GM19351 (cell line): ENCODE measurements around the gene FXYD7.

Experiments
- ATAC-seq: cut with Tn5 transposase; IDR thresholded peaks from one replicate; pipeline ENCODE4 v1.9.1; 2021; ENCODE audit warnings: mild to moderate bottlenecking, moderate library complexity; ENCODE audit not compliant: unreplicated experiment

The FXYD7 gene

GRCh38 chr19:35162471-35163326 is 19.6 kb downstream of the FXYD7 start:
- no peak for ATAC-seq

DNA sequence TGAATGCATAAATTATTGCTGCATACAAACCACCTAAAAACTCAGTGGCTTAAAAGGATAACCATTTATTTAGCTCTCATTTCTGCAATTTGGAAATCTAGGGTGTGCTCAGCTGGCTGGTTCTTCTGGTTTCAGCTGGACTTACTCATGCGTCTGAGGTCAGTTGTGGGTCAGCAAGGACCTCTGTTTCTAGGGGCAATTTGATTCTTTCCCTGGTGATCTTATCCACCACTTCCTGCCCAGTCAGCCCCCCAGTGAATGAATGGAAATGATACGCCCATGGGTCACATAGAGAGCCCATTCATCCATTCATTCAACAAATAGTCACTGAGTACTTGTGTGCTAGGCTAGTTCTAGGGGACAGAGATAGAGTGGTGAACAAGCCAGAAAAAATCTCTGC is 21.4 kb downstream of the FXYD7 start:
- no peak for ATAC-seq

GRCh38 chr19:35165200-35166058 is 22.4 kb downstream of the FXYD7 start:
- no peak for ATAC-seq

- ATAC-seq, result no peak
Measured at GRCh38 chr19:35166100-35167063, 23.3 kb downstream of the FXYD7 start.

DNA sequence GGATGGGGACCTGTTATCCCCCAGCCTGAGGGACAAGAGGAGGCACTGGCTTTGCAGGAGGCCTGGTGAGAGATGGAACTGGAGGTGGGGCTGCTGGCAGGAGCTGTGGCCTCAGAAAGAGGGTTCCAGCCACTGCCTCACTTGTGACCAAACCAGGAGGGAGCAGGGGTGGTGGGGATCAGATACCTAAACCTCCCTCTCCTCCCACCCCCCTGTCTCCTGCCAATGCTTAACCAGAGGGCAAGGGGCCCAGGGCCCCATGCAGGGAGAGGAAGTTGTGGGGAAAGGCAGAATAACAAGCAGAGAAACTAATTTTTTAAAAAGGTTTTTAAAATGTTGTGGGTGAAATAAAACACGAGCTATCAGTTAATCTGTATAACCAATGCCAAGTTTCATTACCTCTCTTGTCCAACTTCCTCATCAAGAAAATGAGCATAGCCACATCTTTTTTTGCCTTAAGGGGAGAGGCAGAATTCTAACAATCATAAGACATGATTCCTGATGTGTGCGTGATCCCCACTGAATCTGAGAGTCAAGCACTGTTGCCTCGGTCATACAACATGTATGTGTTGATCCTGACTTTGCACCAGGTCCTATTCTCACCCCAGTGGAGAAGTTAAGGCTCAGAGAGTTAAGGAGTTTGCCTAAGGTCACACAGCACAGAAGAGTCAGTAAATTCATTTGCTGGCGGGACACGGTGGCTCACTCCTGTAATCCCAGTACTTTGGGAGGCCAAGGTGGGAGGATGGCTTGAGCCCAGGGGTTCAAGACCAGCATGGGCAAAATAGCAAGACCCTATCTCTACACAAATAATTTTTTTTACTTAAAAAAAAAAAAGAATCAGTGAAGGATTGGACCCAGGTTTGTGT is 24.4 kb downstream of the FXYD7 start:
- ATAC-seq, result no peak

DNA sequence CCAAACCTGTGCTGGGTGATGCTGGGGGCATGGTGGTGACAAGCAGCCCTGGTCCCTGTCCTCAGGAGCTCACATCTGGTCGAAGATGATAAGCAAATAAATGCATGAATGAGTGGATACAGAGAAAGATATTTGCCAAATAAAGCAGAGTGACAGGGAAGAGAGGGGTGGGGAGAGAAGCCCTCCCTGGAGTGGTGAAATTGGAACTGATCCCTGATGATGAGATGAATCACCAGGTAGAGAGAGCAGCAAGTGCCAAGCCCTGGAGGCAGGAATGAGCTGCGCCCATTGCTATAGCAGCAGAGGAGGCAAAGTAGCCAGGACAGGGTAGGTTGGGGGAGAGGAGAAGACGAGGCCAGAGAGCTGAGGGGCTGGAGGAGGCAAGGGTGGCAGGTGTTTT is 25.1 kb downstream of the FXYD7 start:
- no peak for ATAC-seq

- ATAC-seq, result no peak
Measured at GRCh38 chr19:35169221-35169995, 26.4 kb downstream of the FXYD7 start.

DNA sequence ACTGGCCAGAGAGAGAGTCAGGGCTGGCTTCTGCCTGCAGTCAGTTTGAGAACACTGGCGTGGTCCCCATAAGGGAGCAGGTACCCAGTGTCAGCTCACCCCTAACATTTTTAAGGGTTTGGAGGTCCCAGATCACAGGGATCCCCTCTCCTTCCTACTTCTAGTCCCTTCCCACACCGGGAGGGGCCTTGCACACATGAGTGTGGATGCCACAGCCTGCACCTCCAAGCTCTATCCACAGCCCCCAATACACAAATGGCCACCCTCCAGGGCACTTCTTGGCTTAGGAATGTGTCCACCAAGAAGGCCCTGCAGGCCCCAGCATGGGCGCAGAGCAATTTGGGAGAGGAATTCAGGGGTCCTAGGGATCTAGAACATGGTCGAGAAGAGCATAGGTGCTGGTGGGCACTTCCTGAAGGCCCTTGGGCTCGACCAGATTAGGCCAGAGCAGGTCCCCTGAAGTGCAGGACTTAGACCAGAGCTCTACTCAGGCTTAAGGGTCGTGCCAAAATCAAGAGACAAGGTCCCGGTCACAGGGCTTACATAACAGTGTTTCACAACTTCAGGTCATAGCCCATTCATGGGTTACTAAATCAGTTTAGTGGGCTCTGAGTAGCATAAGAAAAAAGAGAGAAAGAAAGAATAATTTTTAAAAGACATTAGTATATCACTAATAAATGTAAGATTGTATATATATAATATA is 27.5 kb downstream of the FXYD7 start:
- no peak for ATAC-seq

- no peak for ATAC-seq
Measured at GRCh38 chr19:35171730-35172129, 28.7 kb downstream of the FXYD7 start.

- ATAC-seq, result no peak
Measured at GRCh38 chr19:35174226-35174625, 31.2 kb downstream of the FXYD7 start.

- ATAC-seq, result no peak
Measured at GRCh38 chr19:35176181-35176570, 33.1 kb downstream of the FXYD7 start.

- no peak for ATAC-seq
Measured at GRCh38 chr19:35177377-35178274, 34.6 kb downstream of the FXYD7 start.

DNA sequence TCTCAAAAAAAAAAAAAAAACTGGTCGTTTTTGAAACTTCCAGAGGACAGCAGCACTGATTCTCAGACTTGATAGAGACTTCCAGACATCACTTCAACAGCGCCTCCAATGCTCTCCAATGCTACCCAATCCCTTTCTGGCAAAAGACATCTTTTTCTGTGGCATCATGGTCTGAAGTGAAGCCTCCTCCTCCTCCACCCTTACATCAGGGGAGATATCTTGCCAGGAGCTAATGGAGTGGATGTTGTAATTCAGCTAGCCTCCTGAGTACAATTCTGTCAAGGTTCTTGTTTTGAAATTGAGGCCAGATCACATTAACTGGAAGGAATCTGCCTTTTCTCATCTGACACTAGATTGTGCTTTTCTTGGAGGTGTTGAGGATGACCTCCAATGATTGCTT is 35.6 kb downstream of the FXYD7 start:
- ATAC-seq, result no peak

GRCh38 chr19:35179830-35180229 is 36.8 kb downstream of the FXYD7 start:
- no peak for ATAC-seq

GRCh38 chr19:35181387-35181786 is 38.3 kb downstream of the FXYD7 start:
- no peak for ATAC-seq

GRCh38 chr19:35184267-35184666 is 41.2 kb downstream of the FXYD7 start:
- no peak for ATAC-seq

DNA sequence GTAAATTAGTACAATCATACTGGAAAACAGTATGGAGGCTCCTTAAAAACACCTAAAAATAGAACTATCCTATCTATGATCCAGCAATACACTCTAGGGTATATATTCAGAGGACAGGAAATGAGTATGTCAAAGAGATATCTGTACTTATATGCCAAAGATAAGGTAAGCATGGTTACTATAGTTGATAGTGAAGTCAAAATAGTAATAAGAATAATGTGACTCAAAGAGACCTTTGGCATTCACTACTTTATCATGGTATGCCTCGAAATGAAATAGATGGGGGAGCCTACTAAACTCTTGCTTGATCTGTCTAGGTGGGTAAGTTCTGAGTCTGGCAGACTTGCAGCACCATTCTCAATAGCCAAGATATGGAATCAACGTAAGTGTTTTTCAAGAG is 41.8 kb downstream of the FXYD7 start:
- ATAC-seq, result no peak
